Endothelial cell of umbilical vein (primary cell): Measurements from ENCODE around the gene VPS54. TPM values are rescaled to one million over a fixed set of nuclear protein-coding genes. Genes with fewer than 3 reads are reported as not detected.
A peak's percentile ranks its signal among the peaks of the same experiment; 100 is the strongest.

Experiments used
- BruUV-seq: library from RNA; stranded (reverse); fragments of 400-500 nt; replicated peaks from 2 replicates; lab custom pipeline; 2021; lab: Mats Ljungman, UMichigan
- CTCF ChIA-PET: fragments of 300-600, 350-600 bp; sonication (Branson Sonifier 250); formaldehyde crosslinking; loops from one replicate; lab custom pipeline; 2021; ENCODE audit warnings: antibody characterized with exemption, inconsistent platforms; lab: Charles Lee
- POLR2A ChIA-PET: fragments of 300-600, 350-600 bp; sonication (Branson Sonifier 250); formaldehyde crosslinking; loops from one replicate; lab custom pipeline; 2021; ENCODE audit warnings: antibody characterized with exemption, inconsistent platforms; lab: Charles Lee
- DNase-seq: peaks from one replicate; pipeline ENCODE4 v3.0.0-alpha.2; 2011; ENCODE audit warnings: low read depth, low spot score
- FAIRE-seq: peaks from 2 replicates; lab custom pipeline; 2011; peaks lifted over from hg19 to GRCh38; lab: Jason Lieb, UNC
- H2AFZ ChIP-seq: 2 replicates; pipeline ENCODE4 v1.6.0; 2012; ENCODE audit warnings: low read depth, low read length, control low read depth, inconsistent platforms
- H3K27ac ChIP-seq: 2 replicates; pipeline ENCODE4 v1.5.1; 2011; ENCODE audit warnings: low read depth, mild to moderate bottlenecking, control low read depth, low read length, moderate library complexity; ENCODE audit not compliant: insufficient read depth
- H3K27me3 ChIP-seq, 2 experiments: 2 replicates each; pipeline versions ENCODE4 v1.6.0 to v1.6.1; 2011; ENCODE audit warnings: low read length in 2 of 2, mixed read lengths in 1 of 2; ENCODE audit not compliant: control insufficient read depth in 2 of 2, insufficient read depth in 2 of 2
- H3K36me3 ChIP-seq, 2 experiments: 2 replicates in 1 of 2; 3 replicates in 1 of 2; pipeline ENCODE4 v1.5.1; 2011; ENCODE audit warnings: low read length in 2 of 2, mild to moderate bottlenecking in 1 of 2, moderate library complexity in 1 of 2; ENCODE audit not compliant: control insufficient read depth in 2 of 2, insufficient read depth in 2 of 2; ENCODE audit errors: extremely low read depth in 1 of 2
- H3K4me1 ChIP-seq: 3 replicates; pipeline ENCODE4 v1.5.1; 2011; ENCODE audit warnings: mild to moderate bottlenecking, low read length; ENCODE audit not compliant: control insufficient read depth, insufficient read depth; ENCODE audit errors: extremely low read depth
- H3K4me2 ChIP-seq: 2 replicates; pipeline ENCODE4 v1.6.1; 2011; ENCODE audit warnings: low read length, control low read depth, mixed read lengths; ENCODE audit not compliant: insufficient read depth
- H3K4me3 ChIP-seq, 3 experiments: fragments of 200-600 bp in 1 of 3; sonication (generic), shearing (Covaris generic) in 1 of 3; replicated peaks in 1 of 3; 2 replicates each; pipeline ENCODE4 v1.5.1; 2011 to 2016; ENCODE audit warnings: control low read depth in 3 of 3, low read length in 3 of 3, mild to moderate bottlenecking in 2 of 3, inconsistent platforms in 1 of 3, low read depth in 1 of 3, moderate library complexity in 1 of 3; ENCODE audit not compliant: insufficient read depth in 1 of 3
- H3K79me2 ChIP-seq: 2 replicates; pipeline ENCODE4 v1.6.0; 2012; ENCODE audit warnings: low read length, inconsistent platforms; ENCODE audit not compliant: control insufficient read depth, insufficient read depth
- H3K9ac ChIP-seq: replicated peaks from 2 replicates; pipeline ENCODE3; 2011; ENCODE audit warnings: low read length, control low read depth; ENCODE audit not compliant: insufficient read depth; ENCODE audit errors: extremely low read depth
- H3K9me1 ChIP-seq: replicated peaks from 3 replicates; pipeline ENCODE4 v1.6.0; 2011; ENCODE audit warnings: mild to moderate bottlenecking, low read length; ENCODE audit not compliant: control insufficient read depth, insufficient read depth; ENCODE audit errors: extremely low read depth
- H3K9me3 ChIP-seq: replicated peaks from 2 replicates; pipeline ENCODE4 v1.5.1; 2012; ENCODE audit warnings: low read length, inconsistent platforms; ENCODE audit not compliant: control insufficient read depth, insufficient read depth
- H4K20me1 ChIP-seq: replicated peaks from 2 replicates; pipeline ENCODE3; 2011; ENCODE audit warnings: mild to moderate bottlenecking, low read length; ENCODE audit not compliant: control insufficient read depth, insufficient read depth; ENCODE audit errors: extremely low read depth
- CTCF ChIP-seq, 2 donors: IDR thresholded peaks; 1 replicate in 1 of 2; 2 replicates in 1 of 2; pipeline ENCODE4 v1.5.1; 2011; ENCODE audit warnings: low read length in 2 of 2, mild to moderate bottlenecking in 2 of 2, moderate library complexity in 2 of 2, control low read depth in 1 of 2, inconsistent platforms in 1 of 2, low read depth in 1 of 2; ENCODE audit not compliant: insufficient read depth in 1 of 2; ENCODE audit errors: extremely low read depth in 1 of 2
- EZH2 ChIP-seq: IDR thresholded peaks from 2 replicates; pipeline ENCODE4 v1.6.1; 2012; ENCODE audit warnings: borderline replicate concordance, low read depth, mild to moderate bottlenecking, moderate library complexity, low read length, inconsistent platforms; ENCODE audit not compliant: severe bottlenecking
- FOS ChIP-seq: IDR thresholded peaks from 2 replicates; pipeline ENCODE4 v1.6.1; 2011; ENCODE audit warnings: mild to moderate bottlenecking, low read length, moderate library complexity, borderline replicate concordance; ENCODE audit not compliant: insufficient read depth
- GATA2 ChIP-seq: IDR thresholded peaks from 2 replicates; pipeline ENCODE4 v1.7.0; 2011; ENCODE audit warnings: low read depth, mild to moderate bottlenecking, moderate library complexity, mixed read lengths, low read length; ENCODE audit not compliant: insufficient read length, insufficient read depth
- JUN ChIP-seq: IDR thresholded peaks from 2 replicates; pipeline ENCODE4 v1.6.1; 2011; ENCODE audit warnings: borderline replicate concordance, low read depth; ENCODE audit not compliant: insufficient read length, insufficient read depth
- MAX ChIP-seq: IDR thresholded peaks from 2 replicates; pipeline ENCODE4 v1.6.1; 2011; ENCODE audit not compliant: insufficient read depth, insufficient read length
- MYC ChIP-seq: IDR thresholded peaks from one replicate; pipeline ENCODE4 v1.6.1; 2011; ENCODE audit warnings: mild to moderate bottlenecking, low read depth, low read length
- POLR2A ChIP-seq: IDR thresholded peaks from 2 replicates; pipeline ENCODE4 v1.6.1; 2012; ENCODE audit warnings: low read depth, mild to moderate bottlenecking, control low read depth, low read length
- POLR2AphosphoS5 ChIP-seq: IDR thresholded peaks from 2 replicates; pipeline ENCODE4 v1.6.1; 2012; ENCODE audit warnings: low read depth, mild to moderate bottlenecking, control low read depth, low read length, moderate library complexity; ENCODE audit not compliant: insufficient read depth
- dilution Hi-C: fragments of 300-500 bp; cut with MboI; formaldehyde crosslinking; loops from one replicate; pipeline ENCODE4 v1.15.0; 2019; ENCODE audit warnings: low sequenced_read_pairs; ENCODE audit not compliant: extremely low pct_ligation_motif_present
- intact Hi-C: fragments of 100-400 bp; cut with micrococcal nuclease; formaldehyde crosslinking; loops from one replicate; pipeline ENCODE4 v1.10.0; 2022
- polyA plus RNA-seq, 4 experiments: library from polyadenylated mRNA; depleted of rRNA in 3 of 4; stranded (reverse) in 3 of 4; unstranded in 1 of 4; fragments of >200 nt; gene quantifications; 2 replicates each; pipeline versions ENCODE4 v1.2.1 to v1.2.3, GENCODE V29; 2011 to 2012; ENCODE audit warnings: missing spikeins in 1 of 4
- total RNA-seq: library from RNA; stranded (reverse); gene quantifications from 2 replicates; pipeline ENCODE4 v1.2.3, GENCODE V29; 2021

The VPS54 gene
- total and polyA plus RNA-seq, 2 donors (not counting 3 experiments of a cell fraction or from before 2014, with no cell fraction given) = 6.3 to 17.7 TPM

- intact Hi-C loops = loop anchor here (5.0 kb wide), 1 partner anchor 58 kb away; no protein-coding TSS in a partner anchor
- no TSS peak for BruUV-seq
- POLR2A ChIA-PET = no interaction called here
Measured at GRCh38 chr2:64054161-64054915, 35.1 kb upstream of the VPS54 start.

More at GRCh38 chr2:64054161-64054915, 35.1 kb upstream of the VPS54 start:
- Histone ChIP-seq H3K36me3 (no peaks in the 10 kb centered on the region), H3K4me1 (peaks cover 28% of the 10 kb centered on the region), H3K79me2 (no peaks in the 10 kb centered on the region), H3K27ac (no peak overlapping the region), H3K27me3 (no peaks in the 10 kb centered on the region), H3K4me2 (no peak overlapping the region), H3K4me3 (no peak overlapping the region), H3K9ac (no peak overlapping the region), H2AFZ (no peak overlapping the region), H3K9me1 (no peaks in the 10 kb centered on the region), H3K9me3 (no peaks in the 10 kb centered on the region), H4K20me1 (no peaks in the 10 kb centered on the region)
- CTCF ChIA-PET = interaction anchor here (0.7 to 9.7 kb wide), 4 partner anchors 10 to 275 kb away, joined by 3 to 388 read pairs (median 5); no protein-coding TSS in a partner anchor
- FAIRE-seq = no peak
- TF ChIP-seq POLR2AphosphoS5 = no peak
- no peak for TF ChIP-seq POLR2A
- TF ChIP-seq CTCF (IDR thresholded peaks at IDR 0.05; ENCODE audit: extremely low read depth in 1 of 2, insufficient read depth in 1 of 2, low read depth in 1 of 2, low read length in 2 of 2) = no peak
- TF ChIP-seq GATA2 = no peak
- TF ChIP-seq MAX = no peak
- no peak for TF ChIP-seq FOS
- no peak for TF ChIP-seq EZH2
- no peak for TF ChIP-seq MYC
- no peak for TF ChIP-seq JUN
- DNase-seq = peak; percentile 19
- dilution Hi-C loops = no loop called here
